Endothelial cell of umbilical vein (primary cell): ENCODE measurements around the gene VRK1. TPM values are rescaled to one million over a fixed set of nuclear protein-coding genes. Genes with fewer than 3 reads are reported as not detected.

Experiments used
- BruUV-seq: library from RNA; stranded (reverse); fragments of 400-500 nt; replicated peaks from 2 replicates; lab custom pipeline; 2021; lab: Mats Ljungman, UMichigan
- CTCF ChIA-PET: fragments of 300-600, 350-600 bp; sonication (Branson Sonifier 250); formaldehyde crosslinking; loops from one replicate; lab custom pipeline; 2021; ENCODE audit warnings: antibody characterized with exemption, inconsistent platforms; lab: Charles Lee
- POLR2A ChIA-PET: fragments of 300-600, 350-600 bp; sonication (Branson Sonifier 250); formaldehyde crosslinking; loops from one replicate; lab custom pipeline; 2021; ENCODE audit warnings: antibody characterized with exemption, inconsistent platforms; lab: Charles Lee
- DNase-seq: peaks from one replicate; pipeline ENCODE4 v3.0.0-alpha.2; 2011; ENCODE audit warnings: low read depth, low spot score
- FAIRE-seq: peaks from 2 replicates; lab custom pipeline; 2011; peaks lifted over from hg19 to GRCh38; lab: Jason Lieb, UNC
- H2AFZ ChIP-seq: 2 replicates; pipeline ENCODE4 v1.6.0; 2012; ENCODE audit warnings: low read depth, low read length, control low read depth, inconsistent platforms
- H3K27ac ChIP-seq: 2 replicates; pipeline ENCODE4 v1.5.1; 2011; ENCODE audit warnings: low read depth, mild to moderate bottlenecking, control low read depth, low read length, moderate library complexity; ENCODE audit not compliant: insufficient read depth
- H3K27me3 ChIP-seq, 2 experiments: 2 replicates each; pipeline versions ENCODE4 v1.6.0 to v1.6.1; 2011; ENCODE audit warnings: low read length in 2 of 2, mixed read lengths in 1 of 2; ENCODE audit not compliant: control insufficient read depth in 2 of 2, insufficient read depth in 2 of 2
- H3K36me3 ChIP-seq, 2 experiments: 2 replicates in 1 of 2; 3 replicates in 1 of 2; pipeline ENCODE4 v1.5.1; 2011; ENCODE audit warnings: low read length in 2 of 2, mild to moderate bottlenecking in 1 of 2, moderate library complexity in 1 of 2; ENCODE audit not compliant: control insufficient read depth in 2 of 2, insufficient read depth in 2 of 2; ENCODE audit errors: extremely low read depth in 1 of 2
- H3K4me1 ChIP-seq: 3 replicates; pipeline ENCODE4 v1.5.1; 2011; ENCODE audit warnings: mild to moderate bottlenecking, low read length; ENCODE audit not compliant: control insufficient read depth, insufficient read depth; ENCODE audit errors: extremely low read depth
- H3K4me2 ChIP-seq: 2 replicates; pipeline ENCODE4 v1.6.1; 2011; ENCODE audit warnings: low read length, control low read depth, mixed read lengths; ENCODE audit not compliant: insufficient read depth
- H3K4me3 ChIP-seq, 3 experiments: fragments of 200-600 bp in 1 of 3; sonication (generic), shearing (Covaris generic) in 1 of 3; replicated peaks in 1 of 3; 2 replicates each; pipeline ENCODE4 v1.5.1; 2011 to 2016; ENCODE audit warnings: control low read depth in 3 of 3, low read length in 3 of 3, mild to moderate bottlenecking in 2 of 3, inconsistent platforms in 1 of 3, low read depth in 1 of 3, moderate library complexity in 1 of 3; ENCODE audit not compliant: insufficient read depth in 1 of 3
- H3K79me2 ChIP-seq: 2 replicates; pipeline ENCODE4 v1.6.0; 2012; ENCODE audit warnings: low read length, inconsistent platforms; ENCODE audit not compliant: control insufficient read depth, insufficient read depth
- H3K9ac ChIP-seq: replicated peaks from 2 replicates; pipeline ENCODE3; 2011; ENCODE audit warnings: low read length, control low read depth; ENCODE audit not compliant: insufficient read depth; ENCODE audit errors: extremely low read depth
- H3K9me1 ChIP-seq: replicated peaks from 3 replicates; pipeline ENCODE4 v1.6.0; 2011; ENCODE audit warnings: mild to moderate bottlenecking, low read length; ENCODE audit not compliant: control insufficient read depth, insufficient read depth; ENCODE audit errors: extremely low read depth
- H3K9me3 ChIP-seq: replicated peaks from 2 replicates; pipeline ENCODE4 v1.5.1; 2012; ENCODE audit warnings: low read length, inconsistent platforms; ENCODE audit not compliant: control insufficient read depth, insufficient read depth
- H4K20me1 ChIP-seq: replicated peaks from 2 replicates; pipeline ENCODE3; 2011; ENCODE audit warnings: mild to moderate bottlenecking, low read length; ENCODE audit not compliant: control insufficient read depth, insufficient read depth; ENCODE audit errors: extremely low read depth
- CTCF ChIP-seq, 2 donors: IDR thresholded peaks; 1 replicate in 1 of 2; 2 replicates in 1 of 2; pipeline ENCODE4 v1.5.1; 2011; ENCODE audit warnings: low read length in 2 of 2, mild to moderate bottlenecking in 2 of 2, moderate library complexity in 2 of 2, control low read depth in 1 of 2, inconsistent platforms in 1 of 2, low read depth in 1 of 2; ENCODE audit not compliant: insufficient read depth in 1 of 2; ENCODE audit errors: extremely low read depth in 1 of 2
- EZH2 ChIP-seq: IDR thresholded peaks from 2 replicates; pipeline ENCODE4 v1.6.1; 2012; ENCODE audit warnings: borderline replicate concordance, low read depth, mild to moderate bottlenecking, moderate library complexity, low read length, inconsistent platforms; ENCODE audit not compliant: severe bottlenecking
- FOS ChIP-seq: IDR thresholded peaks from 2 replicates; pipeline ENCODE4 v1.6.1; 2011; ENCODE audit warnings: mild to moderate bottlenecking, low read length, moderate library complexity, borderline replicate concordance; ENCODE audit not compliant: insufficient read depth
- GATA2 ChIP-seq: IDR thresholded peaks from 2 replicates; pipeline ENCODE4 v1.7.0; 2011; ENCODE audit warnings: low read depth, mild to moderate bottlenecking, moderate library complexity, mixed read lengths, low read length; ENCODE audit not compliant: insufficient read length, insufficient read depth
- JUN ChIP-seq: IDR thresholded peaks from 2 replicates; pipeline ENCODE4 v1.6.1; 2011; ENCODE audit warnings: borderline replicate concordance, low read depth; ENCODE audit not compliant: insufficient read length, insufficient read depth
- MAX ChIP-seq: IDR thresholded peaks from 2 replicates; pipeline ENCODE4 v1.6.1; 2011; ENCODE audit not compliant: insufficient read depth, insufficient read length
- MYC ChIP-seq: IDR thresholded peaks from one replicate; pipeline ENCODE4 v1.6.1; 2011; ENCODE audit warnings: mild to moderate bottlenecking, low read depth, low read length
- POLR2A ChIP-seq: IDR thresholded peaks from 2 replicates; pipeline ENCODE4 v1.6.1; 2012; ENCODE audit warnings: low read depth, mild to moderate bottlenecking, control low read depth, low read length
- dilution Hi-C: fragments of 300-500 bp; cut with MboI; formaldehyde crosslinking; loops from one replicate; pipeline ENCODE4 v1.15.0; 2019; ENCODE audit warnings: low sequenced_read_pairs; ENCODE audit not compliant: extremely low pct_ligation_motif_present
- intact Hi-C: fragments of 100-400 bp; cut with micrococcal nuclease; formaldehyde crosslinking; loops from one replicate; pipeline ENCODE4 v1.10.0; 2022
- polyA plus RNA-seq, 4 experiments: library from polyadenylated mRNA; depleted of rRNA in 3 of 4; stranded (reverse) in 3 of 4; unstranded in 1 of 4; fragments of >200 nt; gene quantifications; 2 replicates each; pipeline versions ENCODE4 v1.2.1 to v1.2.3, GENCODE V29; 2011 to 2012; ENCODE audit warnings: missing spikeins in 1 of 4
- total RNA-seq: library from RNA; stranded (reverse); gene quantifications from 2 replicates; pipeline ENCODE4 v1.2.3, GENCODE V29; 2021

The VRK1 gene
- total and polyA plus RNA-seq, 2 donors (not counting 3 experiments of a cell fraction or from before 2014, with no cell fraction given): 7.1 to 31.7 TPM

- Histone ChIP-seq H3K9me1 (no peaks in the 10 kb centered on the region), H3K27ac (no peak overlapping the region), H3K9ac (no peak overlapping the region), H3K36me3 (no peaks in the 10 kb centered on the region), H3K79me2 (no peaks in the 10 kb centered on the region), H4K20me1 (no peaks in the 10 kb centered on the region), H3K4me2 (no peak overlapping the region), H2AFZ (no peak overlapping the region), H3K9me3 (no peaks in the 10 kb centered on the region), H3K4me1 (no peaks in the 10 kb centered on the region), H3K4me3 (no peak overlapping the region), H3K27me3 (no peaks in the 10 kb centered on the region)
- dilution Hi-C loops (no loop called here), intact Hi-C loops (no loop called here)
- DNase-seq (no peak), FAIRE-seq (no peak)
- TF ChIP-seq JUN (no peak), EZH2 (no peak), MAX (no peak), MYC (no peak), GATA2 (no peak), CTCF (IDR thresholded peaks at IDR 0.05; ENCODE audit: extremely low read depth in 1 of 2, insufficient read depth in 1 of 2, low read depth in 1 of 2, low read length in 2 of 2) (no peak), FOS (no peak), POLR2A (no peak)
- POLR2A ChIA-PET: no interaction called here
- no TSS peak for BruUV-seq
- CTCF ChIA-PET: interaction anchor here (1.9 kb wide), 1 partner anchor 72 kb away, joined by 6 read pairs; no protein-coding TSS in a partner anchor
These were observed 15.8 kb upstream of the VRK1 start for GRCh38 chr14:96781371-96781770.
